Ishikawa (cell line): ENCODE measurements around the gene ERGIC1.

Source experiments
- EP300 ChIP-seq: IDR thresholded peaks from 2 replicates; pipeline ENCODE4 v1.6.1; 2012; ENCODE audit warnings: borderline replicate concordance
- TF ChIP-seq, protein P1 (sequence below): IDR thresholded peaks from 2 replicates; pipeline ENCODE4 v1.6.1; 2012; ENCODE audit warnings: low read depth, mild to moderate bottlenecking

DNA sequence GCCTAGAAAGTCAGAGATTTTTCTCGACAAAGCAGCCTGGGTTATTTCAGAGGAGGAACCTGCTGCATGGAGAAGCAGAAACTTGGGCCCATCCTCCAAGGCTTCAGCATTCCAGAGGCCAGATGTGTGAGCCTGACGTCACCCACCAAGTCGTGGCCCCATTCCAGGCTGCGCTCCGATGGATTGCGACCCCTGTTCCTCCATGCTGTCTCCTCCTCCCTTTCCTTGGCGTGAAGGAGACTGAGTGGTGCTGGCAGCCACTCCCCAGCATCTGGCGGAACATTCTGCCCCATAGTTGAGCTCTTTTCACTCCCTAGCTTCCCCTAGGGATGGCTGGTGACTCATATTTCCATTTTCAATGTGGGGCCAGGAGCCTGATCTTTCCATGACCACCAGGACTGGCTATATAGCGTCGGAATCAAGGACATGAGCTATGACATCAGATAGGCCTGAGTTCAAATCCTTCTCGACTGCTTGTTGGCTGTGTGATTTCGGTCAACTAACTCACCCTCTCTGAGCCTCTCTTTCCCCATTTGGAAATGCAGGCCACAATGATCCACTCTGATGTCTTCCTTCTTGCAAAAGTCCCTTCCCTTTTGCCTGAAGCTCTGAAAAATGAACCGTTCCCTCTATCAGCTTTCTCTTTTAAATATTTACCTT lies 38.6 kb upstream of the ERGIC1 start:
- no peak for TF ChIP-seq EP300
- TF ChIP-seq, protein P1, sequence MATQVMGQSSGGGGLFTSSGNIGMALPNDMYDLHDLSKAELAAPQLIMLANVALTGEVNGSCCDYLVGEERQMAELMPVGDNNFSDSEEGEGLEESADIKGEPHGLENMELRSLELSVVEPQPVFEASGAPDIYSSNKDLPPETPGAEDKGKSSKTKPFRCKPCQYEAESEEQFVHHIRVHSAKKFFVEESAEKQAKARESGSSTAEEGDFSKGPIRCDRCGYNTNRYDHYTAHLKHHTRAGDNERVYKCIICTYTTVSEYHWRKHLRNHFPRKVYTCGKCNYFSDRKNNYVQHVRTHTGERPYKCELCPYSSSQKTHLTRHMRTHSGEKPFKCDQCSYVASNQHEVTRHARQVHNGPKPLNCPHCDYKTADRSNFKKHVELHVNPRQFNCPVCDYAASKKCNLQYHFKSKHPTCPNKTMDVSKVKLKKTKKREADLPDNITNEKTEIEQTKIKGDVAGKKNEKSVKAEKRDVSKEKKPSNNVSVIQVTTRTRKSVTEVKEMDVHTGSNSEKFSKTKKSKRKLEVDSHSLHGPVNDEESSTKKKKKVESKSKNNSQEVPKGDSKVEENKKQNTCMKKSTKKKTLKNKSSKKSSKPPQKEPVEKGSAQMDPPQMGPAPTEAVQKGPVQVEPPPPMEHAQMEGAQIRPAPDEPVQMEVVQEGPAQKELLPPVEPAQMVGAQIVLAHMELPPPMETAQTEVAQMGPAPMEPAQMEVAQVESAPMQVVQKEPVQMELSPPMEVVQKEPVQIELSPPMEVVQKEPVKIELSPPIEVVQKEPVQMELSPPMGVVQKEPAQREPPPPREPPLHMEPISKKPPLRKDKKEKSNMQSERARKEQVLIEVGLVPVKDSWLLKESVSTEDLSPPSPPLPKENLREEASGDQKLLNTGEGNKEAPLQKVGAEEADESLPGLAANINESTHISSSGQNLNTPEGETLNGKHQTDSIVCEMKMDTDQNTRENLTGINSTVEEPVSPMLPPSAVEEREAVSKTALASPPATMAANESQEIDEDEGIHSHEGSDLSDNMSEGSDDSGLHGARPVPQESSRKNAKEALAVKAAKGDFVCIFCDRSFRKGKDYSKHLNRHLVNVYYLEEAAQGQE, result no peak
